ENCODE results near the gene PRTFDC1.
"Not testable (repeated sequence)": the region's sequence is repeated elsewhere in the genome, so short reads cannot be mapped to it uniquely, and the experiment has no call there.

Gene PRTFDC1

DNA sequence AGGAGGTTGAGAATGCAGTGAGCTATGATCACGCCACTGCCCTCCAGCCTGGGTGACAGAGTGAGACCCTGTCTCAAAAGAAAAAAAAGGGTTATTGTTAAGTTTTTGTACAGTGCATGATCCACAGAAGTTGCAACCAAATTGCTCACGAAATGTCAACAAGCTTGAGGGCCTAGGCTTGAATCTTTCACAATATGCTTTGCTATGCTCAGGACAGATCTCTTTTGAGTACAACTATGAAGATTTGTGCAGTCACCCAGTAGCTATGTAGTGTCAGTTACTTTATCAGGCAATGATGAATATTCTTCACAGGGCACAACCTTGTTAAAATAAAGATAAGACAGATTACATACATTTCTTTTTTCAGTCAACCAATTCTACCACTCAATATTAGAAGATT, 109.2 kb downstream of the PRTFDC1 start:
- DNase-seq (ENCODE audit: low read depth) = no peak

GRCh38 chr10:24842856-24843255, 109.5 kb downstream of the PRTFDC1 start:
- DNase-seq (ENCODE audit: low read depth) = no peak

DNA sequence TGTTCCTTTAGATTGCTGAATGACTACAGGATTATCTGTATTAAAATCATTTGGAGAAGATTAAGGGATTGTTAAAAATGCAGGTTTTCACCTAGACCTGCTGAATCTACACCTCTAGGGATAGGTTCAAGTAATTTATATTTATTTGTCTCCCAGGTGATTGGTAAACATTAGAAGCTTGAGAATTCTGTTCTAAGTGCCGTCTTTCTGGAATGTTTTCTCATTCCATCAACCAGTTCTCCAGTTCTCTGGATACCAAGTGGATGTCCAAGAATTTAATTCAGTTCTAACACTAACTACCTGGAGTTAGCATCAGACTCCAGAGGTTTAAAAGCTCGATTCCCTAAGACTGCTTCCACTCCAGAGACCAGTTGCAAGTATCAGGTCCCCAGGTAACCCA, 110.9 kb downstream of the PRTFDC1 start:
- no peak for DNase-seq (ENCODE audit: low read depth)

DNA sequence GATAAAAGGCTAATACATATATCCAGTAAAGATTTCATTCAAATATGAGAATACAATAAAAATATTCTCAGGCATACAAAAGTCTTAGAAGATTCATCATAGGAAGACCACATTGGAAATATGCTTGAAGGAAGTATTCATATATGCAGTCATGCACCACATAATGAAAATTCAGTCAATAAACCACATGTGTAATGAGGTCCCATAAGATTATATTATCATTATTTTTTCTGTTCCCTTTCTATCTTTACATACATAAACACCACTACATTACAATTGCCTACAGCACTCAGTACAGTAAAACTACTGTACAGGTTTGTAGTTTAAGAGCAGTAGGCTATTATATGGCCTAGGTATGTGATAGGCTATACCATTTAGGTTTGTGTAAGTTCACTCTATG, 111.6 kb downstream of the PRTFDC1 start:
- DNase-seq (ENCODE audit: low read depth) = no peak

DNA sequence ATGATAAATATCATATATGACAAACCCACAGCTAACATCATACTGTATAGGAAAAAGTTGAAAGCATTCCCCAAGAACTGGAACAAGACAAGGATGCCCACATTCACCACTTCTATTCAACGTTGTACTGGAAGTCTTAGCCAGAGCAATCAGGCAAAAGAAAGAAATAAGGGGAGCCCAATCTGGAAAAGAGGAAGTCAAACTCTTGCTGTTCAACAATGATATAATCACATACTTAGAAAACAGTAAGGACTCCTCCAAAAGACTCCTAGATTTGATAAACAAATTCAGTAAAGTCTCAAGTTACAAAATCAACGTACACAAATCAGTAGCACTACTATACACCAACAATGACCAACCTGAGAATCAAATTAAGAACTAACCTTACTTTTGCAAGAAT, 114.6 kb downstream of the PRTFDC1 start:
- DNase-seq (ENCODE audit: low read depth) = not testable (repeated sequence)

GRCh38 chr10:24834869-24835268, 117.5 kb downstream of the PRTFDC1 start:
- DNase-seq (ENCODE audit: low read depth) = no peak

- no peak for DNase-seq (ENCODE audit: low read depth)
Observed at GRCh38 chr10:24826009-24826408, 126.4 kb downstream of the PRTFDC1 start.

DNA sequence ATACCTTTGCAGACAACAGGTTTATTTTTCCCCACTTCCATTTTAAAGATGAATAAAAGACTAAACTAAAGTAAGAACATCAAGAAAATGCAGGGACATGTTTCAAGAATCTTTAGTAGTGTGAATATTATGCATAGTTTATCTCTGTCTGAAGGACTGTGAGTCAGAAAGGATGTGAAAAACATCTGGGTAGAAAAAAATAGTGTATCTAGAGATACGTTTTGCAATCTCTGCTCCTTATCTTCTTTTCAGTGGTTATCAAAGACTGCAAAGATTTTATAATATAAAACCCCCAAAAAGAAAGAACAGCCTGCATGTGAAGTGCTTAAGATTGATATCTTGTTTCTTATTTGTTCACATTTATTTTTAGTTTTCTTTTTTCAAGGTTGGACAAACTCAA, 126.9 kb downstream of the PRTFDC1 start:
- DNase-seq (ENCODE audit: low read depth) = no peak

GRCh38 chr10:24824536-24824935, 127.9 kb downstream of the PRTFDC1 start:
- no peak for DNase-seq (ENCODE audit: low read depth)

- DNase-seq (ENCODE audit: low read depth) = no peak
Observed at GRCh38 chr10:24824124-24824523, 128.3 kb downstream of the PRTFDC1 start.

DNA sequence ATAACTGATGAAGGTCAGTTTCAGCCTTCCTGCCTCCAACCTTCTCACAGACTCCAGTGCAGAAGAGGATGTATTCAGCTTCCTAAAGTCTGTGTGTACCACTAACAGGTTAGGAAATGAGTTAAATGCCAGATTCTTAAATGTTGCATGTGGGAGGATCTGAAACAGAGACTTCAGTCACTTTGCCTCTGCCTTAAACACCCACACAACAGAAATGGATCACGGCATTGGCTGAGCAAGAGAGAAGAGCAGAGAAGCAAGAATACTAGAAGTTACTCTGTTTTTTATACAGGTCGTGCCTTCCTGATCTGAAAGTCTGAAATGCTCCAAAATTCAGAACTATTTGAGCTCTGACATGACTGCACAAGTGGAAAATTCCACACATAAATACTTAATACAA, 129.8 kb downstream of the PRTFDC1 start:
- no peak for DNase-seq (ENCODE audit: low read depth)

- no peak for DNase-seq (ENCODE audit: low read depth)
Observed at GRCh38 chr10:24821986-24822385, 130.4 kb downstream of the PRTFDC1 start.

DNA sequence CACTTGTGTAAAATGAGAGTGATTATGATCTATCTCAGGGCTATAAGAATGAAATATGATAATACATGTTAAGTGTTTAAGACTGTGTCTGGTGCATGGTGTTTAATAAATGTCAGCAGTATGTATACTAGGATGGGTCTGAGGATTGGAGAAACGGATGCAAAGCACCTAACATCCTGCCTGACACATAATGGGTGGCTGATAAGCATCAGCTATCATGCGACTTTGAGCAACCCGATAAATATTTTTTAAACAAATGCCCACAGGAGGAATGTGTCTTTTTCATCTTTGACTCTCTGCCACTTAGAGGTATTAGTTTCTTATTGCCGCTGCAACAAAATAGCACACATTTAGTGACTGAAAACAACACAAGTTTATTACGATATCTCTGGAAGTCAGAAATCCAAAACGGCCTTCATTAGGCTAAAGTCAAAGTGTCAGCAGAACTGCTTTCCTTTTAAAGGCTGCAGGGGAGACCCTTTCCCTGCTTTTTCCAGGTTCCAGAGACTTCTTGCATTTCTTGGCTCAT, 135.5 kb downstream of the PRTFDC1 start:
- no peak for DNase-seq (ENCODE audit: low read depth)

- DNase-seq (ENCODE audit: low read depth) = no peak
Observed at GRCh38 chr10:24814568-24815313, 137.7 kb downstream of the PRTFDC1 start.

DNA sequence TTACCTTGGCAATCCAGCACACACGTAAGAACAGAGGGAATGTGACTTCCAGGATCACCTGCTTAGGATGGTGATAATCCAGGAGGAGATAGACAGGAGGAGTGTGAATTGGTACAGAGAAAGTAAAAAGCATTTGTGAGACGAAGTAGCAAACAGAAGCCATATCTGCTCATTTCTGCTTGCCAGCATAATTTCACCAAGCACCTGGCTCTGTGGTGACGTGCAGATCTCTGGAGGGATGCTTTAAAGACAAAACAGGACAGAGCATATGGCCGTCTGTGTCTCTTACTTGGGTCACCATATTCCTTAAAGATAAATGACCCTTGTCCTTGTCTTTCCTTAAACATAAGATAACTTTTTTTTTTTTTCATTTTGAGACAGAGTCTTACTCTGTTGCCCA, 138.6 kb downstream of the PRTFDC1 start:
- no peak for DNase-seq (ENCODE audit: low read depth)

- DNase-seq (ENCODE audit: low read depth) = no peak
Observed at GRCh38 chr10:24806262-24806661, 146.1 kb downstream of the PRTFDC1 start.

- no peak for DNase-seq (ENCODE audit: low read depth)
Observed at GRCh38 chr10:24804956-24805355, 147.4 kb downstream of the PRTFDC1 start.

GRCh38 chr10:24804392-24804791, 148.0 kb downstream of the PRTFDC1 start:
- no peak for DNase-seq (ENCODE audit: low read depth)

GRCh38 chr10:24802378-24802777, 150.0 kb downstream of the PRTFDC1 start:
- no peak for DNase-seq (ENCODE audit: low read depth)

- DNase-seq (ENCODE audit: low read depth) = no peak
Observed at GRCh38 chr10:24800861-24801260, 151.5 kb downstream of the PRTFDC1 start.

Data from stimulated activated CD8-positive, alpha-beta memory T cell treated with anti-CD3 and anti-CD28 coated beads, Interleukin-7, amount 100 ng/mL, for 24 hours (primary cell).